ENCODE data around the gene FRY.
A peak's percentile ranks its signal among the peaks of the same experiment; 100 is the strongest.

GRCh38 chr13:32075170-32075851, 43.7 kb downstream of the FRY start:
- TF ChIP-seq RBFOX2 (IDR thresholded peaks at IDR 0.05; ENCODE audit: low read depth, low read length) (no peak), TCF7 (IDR thresholded peaks at IDR 0.05; ENCODE audit: low read depth) (no peak), BHLHE40 (IDR thresholded peaks at IDR 0.05; ENCODE audit: low read length) (no peak), KDM1A (CRISPR knock-in tag; IDR thresholded peaks at IDR 0.05) (no peak), HDAC2 (CRISPR knock-in tag; IDR thresholded peaks at IDR 0.05) (0 out of 2 replicates have a peak, but pooled peaks have one; percentile 21), ZNF572 (CRISPR knock-in tag; IDR thresholded peaks at IDR 0.05) (no peak), ZSCAN20 (CRISPR knock-in tag; IDR thresholded peaks at IDR 0.05; ENCODE audit: borderline replicate concordance) (no peak), SOX6 (IDR thresholded peaks at IDR 0.05) (no peak), SOX6 (CRISPR knock-in tag; IDR thresholded peaks at IDR 0.05) (no peak; the same call in 1 of the 2 replicates), CEBPB (IDR thresholded peaks at IDR 0.05; ENCODE audit: borderline replicate concordance, low read depth, low read length) (no peak), ZNF207 (IDR thresholded peaks at IDR 0.05; ENCODE audit: borderline replicate concordance) (no peak), USF2 (IDR thresholded peaks at IDR 0.05; ENCODE audit: low read depth, low read length) (no peak), USF2 (CRISPR knock-in tag; IDR thresholded peaks at IDR 0.05; ENCODE audit: borderline replicate concordance) (no peak)

All from HepG2 (cell line).